ENCODE data around the gene INHBB. TPM values are rescaled to one million over a fixed set of nuclear protein-coding genes. Genes with fewer than 3 reads are reported as not detected.

The INHBB gene
- total RNA-seq, 1 donor from 2014 or later: 0.23 TPM

GRCh38 chr2:120342446-120342845 lies 3.5 kb upstream of the INHBB start:
- no peak for TF ChIP-seq CTCF (conservative IDR thresholded peaks at IDR 0.05; ENCODE audit: low read depth, low read length)
- no peak overlapping the region for H3K4me3 ChIP-seq (ENCODE audit: low read depth, low read length)
- no peak for DNase-seq (ENCODE audit: low read depth)

DNA sequence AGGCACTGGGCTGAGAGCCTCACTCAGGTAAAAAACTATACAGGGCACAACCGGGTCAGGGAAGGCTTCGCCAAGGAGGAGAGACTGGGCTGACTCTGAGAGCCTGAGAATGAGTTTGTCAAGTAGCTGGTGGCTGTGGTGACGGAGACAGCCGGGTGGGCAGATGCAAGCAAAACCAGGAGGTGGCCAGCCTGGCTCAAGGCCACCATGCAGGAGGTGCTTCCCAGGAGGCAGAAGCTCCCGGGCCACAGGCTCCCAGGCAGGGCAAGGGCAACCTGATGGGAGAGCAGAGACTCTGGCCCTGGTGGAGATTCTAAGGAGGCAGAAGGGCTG lies 2.9 kb upstream of the INHBB start:
- no peak for DNase-seq (ENCODE audit: low read depth)
- no peak overlapping the region for H3K4me3 ChIP-seq (ENCODE audit: low read depth, low read length)

GRCh38 chr2:120343433-120344105 lies 2.4 kb upstream of the INHBB start:
- no peak for DNase-seq (ENCODE audit: low read depth)
- no peak overlapping the region for H3K4me3 ChIP-seq (ENCODE audit: low read depth, low read length)
- peak; percentile 75 for TF ChIP-seq CTCF (conservative IDR thresholded peaks at IDR 0.05; ENCODE audit: low read depth, low read length)

More for the DNA sequence above, 2.9 kb upstream of the INHBB start:
- TF ChIP-seq CTCF (conservative IDR thresholded peaks at IDR 0.05; ENCODE audit: low read depth, low read length): no peak

DNA sequence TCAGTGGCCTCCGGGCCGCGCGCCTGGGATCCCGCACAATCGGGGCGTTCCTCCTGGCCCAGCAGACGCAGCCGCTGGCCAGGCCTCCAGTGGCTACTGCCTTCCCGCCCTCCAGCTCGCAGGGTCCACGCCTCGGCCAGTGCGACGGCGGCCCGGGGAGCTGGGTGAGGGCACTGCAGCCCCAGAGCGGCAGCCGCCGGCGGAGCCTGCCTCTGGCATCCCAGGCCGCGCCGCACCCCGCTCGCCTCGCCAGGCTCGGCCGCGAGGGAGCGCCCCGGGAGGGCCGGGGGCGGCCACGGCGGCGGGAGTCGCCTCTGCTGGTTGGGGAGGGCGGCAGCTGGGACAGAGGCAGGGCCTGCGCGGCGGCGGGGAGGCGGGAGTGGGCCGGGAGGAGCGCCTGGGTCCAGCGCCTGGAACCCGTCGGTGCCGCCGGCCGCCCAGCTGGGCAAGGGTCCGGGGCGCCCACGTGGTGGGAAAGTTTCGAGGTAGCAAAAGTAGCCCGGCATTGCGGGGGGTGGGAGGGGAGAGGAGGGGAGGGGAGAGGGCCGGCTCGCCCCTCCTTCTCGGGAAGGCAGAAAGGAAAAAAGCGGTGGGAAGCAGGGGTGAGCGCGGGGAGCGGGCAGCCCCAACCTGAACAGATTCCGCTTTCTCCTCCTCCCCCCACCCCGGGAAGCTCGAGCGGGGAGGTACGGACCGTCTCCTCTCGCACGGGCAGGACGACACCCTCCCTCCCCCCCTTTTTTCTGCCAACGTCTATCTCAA lies 1.5 kb upstream of the INHBB start:
- no peak for TF ChIP-seq CTCF (conservative IDR thresholded peaks at IDR 0.05; ENCODE audit: low read depth, low read length)
- no peak for DNase-seq (ENCODE audit: low read depth)
- no peak overlapping the region for H3K4me3 ChIP-seq (ENCODE audit: low read depth, low read length)

DNA sequence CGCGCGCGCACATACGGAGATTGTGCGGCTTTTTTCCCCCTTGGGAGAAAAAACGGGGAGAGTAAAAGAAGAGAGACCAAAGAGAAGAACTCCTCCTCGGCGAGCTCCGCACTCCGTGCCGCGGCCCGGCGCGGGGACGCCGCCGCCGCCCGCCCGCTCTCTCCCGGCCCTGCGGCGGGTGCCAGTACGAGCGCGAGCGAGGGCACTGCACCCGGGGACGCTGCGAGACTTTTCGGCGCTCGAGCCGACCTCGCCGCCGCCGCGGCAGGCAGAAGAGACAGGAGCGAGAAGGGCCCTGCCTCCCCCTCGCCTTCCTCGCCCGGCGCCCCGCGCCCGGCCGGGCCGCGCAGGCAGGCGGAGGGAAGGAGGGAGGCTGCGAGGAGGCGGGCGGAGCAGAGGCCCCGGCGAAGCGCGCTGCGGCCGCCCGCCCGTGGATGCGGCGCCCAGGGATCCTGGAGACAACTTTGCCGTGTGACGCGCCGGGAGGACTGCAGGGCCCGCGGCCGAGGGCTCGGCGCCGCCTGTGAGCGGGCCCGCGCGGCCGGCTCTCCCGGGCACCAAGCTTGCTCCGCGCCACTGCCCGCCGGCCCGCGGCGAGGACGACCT lies 857 bp upstream of the INHBB start:
- TF ChIP-seq CTCF (conservative IDR thresholded peaks at IDR 0.05; ENCODE audit: low read depth, low read length): no peak
- DNase-seq (ENCODE audit: low read depth): no peak
- H3K4me3 ChIP-seq (ENCODE audit: low read depth, low read length): no peak overlapping the region

GRCh38 chr2:120345608-120346007 lies 328 bp upstream of the INHBB start:
- no peak for DNase-seq (ENCODE audit: low read depth)
- no peak for TF ChIP-seq CTCF (conservative IDR thresholded peaks at IDR 0.05; ENCODE audit: low read depth, low read length)
- H3K4me3 ChIP-seq (ENCODE audit: low read depth, low read length): no peak overlapping the region

Data from epithelial cell of proximal tubule (primary cell).